Cardiac muscle cell (in vitro differentiated cells and primary cell): Measurements from ENCODE around the gene RHOJ. TPM values are rescaled to one million over a fixed set of nuclear protein-coding genes. Genes with fewer than 3 reads are reported as not detected.
A peak's percentile ranks its signal among the peaks of the same experiment; 100 is the strongest.

Experiments used
- DNase-seq, 2 donors: peaks; one replicate each; pipeline versions ENCODE4 v3.0.0 to v3.0.0-alpha.2; 2010 to 2017; ENCODE audit warnings: low read depth in 1 of 2, low spot score in 1 of 2
- H3K27ac ChIP-seq: fragments of 200-600 bp; sonication (generic); 2 replicates; pipeline ENCODE4 v1.5.1; 2016
- H3K27me3 ChIP-seq: fragments of 200-600 bp; sonication (generic); 2 replicates; pipeline ENCODE4 v1.6.0; 2016; ENCODE audit warnings: control low read depth
- H3K36me3 ChIP-seq: fragments of 200-600 bp; sonication (generic); 2 replicates; pipeline ENCODE4 v1.5.1; 2016; ENCODE audit warnings: control low read depth
- H3K4me1 ChIP-seq: fragments of 200-600 bp; sonication (generic); 2 replicates; pipeline ENCODE4 v1.8.1; 2017; ENCODE audit warnings: low read depth, mild to moderate bottlenecking, mixed run types
- H3K4me3 ChIP-seq: fragments of 200-600 bp; sonication (generic); 2 replicates; pipeline ENCODE4 v1.5.1; 2016; ENCODE audit warnings: mild to moderate bottlenecking
- H3K9me3 ChIP-seq: fragments of 200-600 bp; sonication (generic); 2 replicates; pipeline ENCODE4 v1.5.1; 2017; ENCODE audit warnings: low read depth, mild to moderate bottlenecking, control low read depth
- polyA plus RNA-seq: library from polyadenylated mRNA; unstranded; fragments of >200 nt; fragmentation: Nextera tagmentation; extraction: Ambion mirVana; gene quantifications from 2 replicates; pipeline ENCODE4 v1.2.1, GENCODE V29; 2016
- total RNA-seq: library from RNA; depleted of rRNA; stranded (reverse); fragments of >200 nt; gene quantifications from 2 replicates; pipeline ENCODE4 v1.2.3, GENCODE V29; 2016
- TF ChIP-seq, protein P1 (sequence below): IDR thresholded peaks from 2 replicates; pipeline ENCODE4 v1.5.1; 2012; ENCODE audit warnings: low read depth, mild to moderate bottlenecking, low read length

RHOJ gene
- total and polyA plus RNA-seq, 2 experiments from 2014 or later: 0.18 TPM; not detected in 1

GRCh38 chr14:63167044-63167443 is 37.2 kb upstream of the RHOJ start:
- Histone ChIP-seq H3K27me3 (no peaks in the 10 kb centered on the region), H3K27ac (no peak overlapping the region), H3K9me3 (no peaks in the 10 kb centered on the region), H3K36me3 (no peaks in the 10 kb centered on the region), H3K4me1 (no peaks in the 10 kb centered on the region), H3K4me3 (no peak overlapping the region)
- DNase-seq: no peak
- TF ChIP-seq, protein P1, sequence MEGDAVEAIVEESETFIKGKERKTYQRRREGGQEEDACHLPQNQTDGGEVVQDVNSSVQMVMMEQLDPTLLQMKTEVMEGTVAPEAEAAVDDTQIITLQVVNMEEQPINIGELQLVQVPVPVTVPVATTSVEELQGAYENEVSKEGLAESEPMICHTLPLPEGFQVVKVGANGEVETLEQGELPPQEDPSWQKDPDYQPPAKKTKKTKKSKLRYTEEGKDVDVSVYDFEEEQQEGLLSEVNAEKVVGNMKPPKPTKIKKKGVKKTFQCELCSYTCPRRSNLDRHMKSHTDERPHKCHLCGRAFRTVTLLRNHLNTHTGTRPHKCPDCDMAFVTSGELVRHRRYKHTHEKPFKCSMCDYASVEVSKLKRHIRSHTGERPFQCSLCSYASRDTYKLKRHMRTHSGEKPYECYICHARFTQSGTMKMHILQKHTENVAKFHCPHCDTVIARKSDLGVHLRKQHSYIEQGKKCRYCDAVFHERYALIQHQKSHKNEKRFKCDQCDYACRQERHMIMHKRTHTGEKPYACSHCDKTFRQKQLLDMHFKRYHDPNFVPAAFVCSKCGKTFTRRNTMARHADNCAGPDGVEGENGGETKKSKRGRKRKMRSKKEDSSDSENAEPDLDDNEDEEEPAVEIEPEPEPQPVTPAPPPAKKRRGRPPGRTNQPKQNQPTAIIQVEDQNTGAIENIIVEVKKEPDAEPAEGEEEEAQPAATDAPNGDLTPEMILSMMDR: no peak

- H3K4me3 ChIP-seq: no peak overlapping the region
- peak; percentile 58 to 82 for DNase-seq
- TF ChIP-seq, protein P1: peak; percentile 77
- peaks cover 3% of the 10 kb centered on the region for H3K27me3 ChIP-seq
- no peaks in the 10 kb centered on the region for H3K4me1 ChIP-seq
- no peak overlapping the region for H3K27ac ChIP-seq
- no peaks in the 10 kb centered on the region for H3K36me3 ChIP-seq
- H3K9me3 ChIP-seq: no peaks in the 10 kb centered on the region
Observed at GRCh38 chr14:63174760-63175191, 29.5 kb upstream of the RHOJ start.

GRCh38 chr14:63175531-63175930 is 28.7 kb upstream of the RHOJ start:
- Histone ChIP-seq H3K4me1 (no peaks in the 10 kb centered on the region), H3K9me3 (no peaks in the 10 kb centered on the region), H3K36me3 (no peaks in the 10 kb centered on the region), H3K4me3 (no peak overlapping the region), H3K27ac (no peak overlapping the region), H3K27me3 (peaks cover 3% of the 10 kb centered on the region)
- TF ChIP-seq, protein P1: no peak
- DNase-seq: no peak

DNA sequence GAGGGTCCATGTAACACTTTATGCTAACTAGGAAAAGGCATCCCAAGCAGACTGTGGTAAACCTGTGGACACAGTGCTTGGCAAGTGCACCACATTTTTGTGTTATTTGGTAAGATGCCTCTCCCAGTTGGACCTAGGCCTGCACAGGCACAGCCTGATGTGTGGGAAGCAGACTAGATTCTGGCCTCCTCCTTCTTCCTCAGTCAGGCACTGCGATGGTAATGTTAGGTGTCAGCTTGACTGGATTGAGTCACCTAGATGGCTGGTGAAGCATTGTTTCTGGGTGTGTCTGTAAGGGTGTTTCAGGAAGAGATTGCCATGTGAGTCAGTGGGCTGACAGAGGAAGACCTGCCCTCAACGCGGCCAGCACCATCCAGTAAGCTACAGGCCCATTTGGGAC is 25.3 kb upstream of the RHOJ start:
- TF ChIP-seq, protein P1: no peak
- Histone ChIP-seq H3K4me1 (no peaks in the 10 kb centered on the region), H3K9me3 (no peaks in the 10 kb centered on the region), H3K4me3 (no peak overlapping the region), H3K27ac (no peak overlapping the region), H3K36me3 (no peaks in the 10 kb centered on the region), H3K27me3 (peaks cover 3% of the 10 kb centered on the region)
- DNase-seq: peak in 1 of 2 donors; percentile 48

DNA sequence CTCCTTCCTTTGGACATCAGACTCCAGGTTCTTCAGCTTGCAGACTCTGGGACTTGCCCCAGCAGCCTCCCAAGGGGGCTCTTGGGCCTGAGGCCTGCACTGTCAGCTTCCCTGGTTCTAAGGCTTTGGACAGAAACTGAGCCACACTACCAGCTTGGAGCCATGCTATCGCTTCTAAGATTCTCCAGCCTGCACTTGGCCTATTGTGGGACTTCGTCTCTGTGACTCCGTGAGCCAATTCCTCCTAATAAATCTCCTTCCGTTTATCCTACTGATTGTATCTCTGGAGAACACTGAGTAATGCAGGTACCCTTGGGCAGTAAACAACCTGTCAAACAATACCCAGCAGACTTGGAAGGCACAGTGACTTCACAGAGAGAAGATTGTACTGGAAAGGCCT is 24.9 kb upstream of the RHOJ start:
- DNase-seq: no peak
- TF ChIP-seq, protein P1: no peak
- Histone ChIP-seq H3K4me1 (no peaks in the 10 kb centered on the region), H3K27me3 (peaks cover 3% of the 10 kb centered on the region), H3K9me3 (no peaks in the 10 kb centered on the region), H3K36me3 (no peaks in the 10 kb centered on the region), H3K4me3 (no peak overlapping the region), H3K27ac (no peak overlapping the region)

DNA sequence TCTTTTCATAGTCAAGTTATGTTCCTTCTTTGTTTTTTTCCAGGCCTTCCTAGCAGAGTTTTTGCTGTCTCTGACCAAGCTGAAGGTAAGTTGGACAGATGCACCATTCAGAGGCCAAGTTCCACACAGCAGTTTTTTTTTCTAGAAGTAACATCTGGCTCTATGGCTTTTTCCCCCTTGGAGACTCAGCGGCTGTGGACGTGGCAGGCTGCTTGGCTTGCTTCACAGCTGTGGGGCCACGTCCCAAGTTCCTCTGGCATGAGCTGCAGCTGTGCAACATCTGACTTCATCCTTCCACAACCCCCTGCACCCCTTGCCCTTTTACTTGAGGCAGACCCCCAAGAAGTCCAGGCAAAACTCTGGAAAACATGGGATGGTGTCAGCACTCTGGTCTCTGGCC is 24.2 kb upstream of the RHOJ start:
- Histone ChIP-seq H3K36me3 (no peaks in the 10 kb centered on the region), H3K4me3 (no peak overlapping the region), H3K9me3 (no peaks in the 10 kb centered on the region), H3K27ac (no peak overlapping the region), H3K4me1 (no peaks in the 10 kb centered on the region), H3K27me3 (peaks cover 3% of the 10 kb centered on the region)
- TF ChIP-seq, protein P1: no peak
- peak in 1 of 2 donors; percentile 45 for DNase-seq
